GM10248 (cell line): Measurements from ENCODE around the gene GATA5.
"Not testable (repeated sequence)": the region's sequence is repeated elsewhere in the genome, so short reads cannot be mapped to it uniquely, and the experiment has no call there.

ENCODE experiments used
- CTCF ChIA-PET: fragments of 300-600 bp; sonication (Branson Sonifier 250); formaldehyde crosslinking; extraction: SDS; loops from one replicate; lab custom pipeline; 2021; ENCODE audit warnings: antibody characterized with exemption; lab: Yijun Ruan, JAX
- POLR2A ChIA-PET: fragments of 350-650 bp; sonication (Branson Sonifier 250); formaldehyde crosslinking; extraction: SDS; loops from one replicate; lab custom pipeline; 2020; ENCODE audit warnings: antibody characterized with exemption; lab: Yijun Ruan, JAX
- DNase-seq: peaks from one replicate; pipeline ENCODE4 v3.0.0; 2012; ENCODE audit errors: extremely low spot score
- TF ChIP-seq, protein P1 (sequence below): IDR thresholded peaks from 2 replicates; pipeline ENCODE4 v1.5.1; 2012; ENCODE audit warnings: mild to moderate bottlenecking, low read depth; ENCODE audit errors: extremely low read depth, missing control alignments, control extremely low read depth

GATA5 gene

DNA sequence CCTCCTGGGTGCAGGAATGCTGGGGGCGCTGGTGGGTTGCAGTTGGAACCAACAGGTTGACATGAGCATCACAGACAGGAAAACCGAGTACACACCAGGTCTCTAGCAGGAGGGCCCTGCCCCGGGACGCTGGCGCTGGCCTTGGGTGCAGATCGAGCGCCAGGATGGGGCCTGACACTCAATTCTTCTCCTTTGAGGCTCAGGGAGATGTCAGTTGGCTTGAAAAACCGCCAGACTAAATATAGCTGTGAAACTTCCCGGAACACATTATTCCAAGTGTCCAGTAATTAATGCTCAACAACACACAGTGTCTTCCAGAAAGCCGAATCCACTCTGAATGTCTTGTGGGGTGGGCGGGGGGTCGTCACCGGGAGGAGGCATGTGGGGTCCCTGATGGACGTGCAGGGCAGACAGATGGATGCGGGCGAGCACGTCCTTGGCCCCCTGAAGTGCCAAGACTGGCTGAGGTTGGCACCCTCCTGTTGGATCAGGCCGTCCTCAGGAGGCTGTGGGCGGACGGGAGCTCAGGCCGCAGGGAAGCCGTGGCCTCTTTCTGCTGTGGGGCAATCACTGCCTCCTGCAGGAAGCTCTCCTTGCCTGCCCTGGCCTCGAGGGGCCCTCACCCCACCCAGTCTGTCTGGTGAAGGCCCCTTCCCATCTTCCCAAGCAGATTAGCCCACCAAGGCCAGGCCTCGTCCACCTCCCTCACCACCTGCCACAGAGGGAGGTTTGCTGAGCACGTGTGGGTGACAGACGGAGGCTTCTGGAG lies 19.4 kb upstream of the GATA5 start:
- CTCF ChIA-PET = interaction anchor here (1.1 to 1.8 kb wide), 2 partner anchors 108 to 122 kb away, joined by 3 to 6 read pairs; no protein-coding TSS in a partner anchor
- POLR2A ChIA-PET = no interaction called here
- TF ChIP-seq, protein P1, sequence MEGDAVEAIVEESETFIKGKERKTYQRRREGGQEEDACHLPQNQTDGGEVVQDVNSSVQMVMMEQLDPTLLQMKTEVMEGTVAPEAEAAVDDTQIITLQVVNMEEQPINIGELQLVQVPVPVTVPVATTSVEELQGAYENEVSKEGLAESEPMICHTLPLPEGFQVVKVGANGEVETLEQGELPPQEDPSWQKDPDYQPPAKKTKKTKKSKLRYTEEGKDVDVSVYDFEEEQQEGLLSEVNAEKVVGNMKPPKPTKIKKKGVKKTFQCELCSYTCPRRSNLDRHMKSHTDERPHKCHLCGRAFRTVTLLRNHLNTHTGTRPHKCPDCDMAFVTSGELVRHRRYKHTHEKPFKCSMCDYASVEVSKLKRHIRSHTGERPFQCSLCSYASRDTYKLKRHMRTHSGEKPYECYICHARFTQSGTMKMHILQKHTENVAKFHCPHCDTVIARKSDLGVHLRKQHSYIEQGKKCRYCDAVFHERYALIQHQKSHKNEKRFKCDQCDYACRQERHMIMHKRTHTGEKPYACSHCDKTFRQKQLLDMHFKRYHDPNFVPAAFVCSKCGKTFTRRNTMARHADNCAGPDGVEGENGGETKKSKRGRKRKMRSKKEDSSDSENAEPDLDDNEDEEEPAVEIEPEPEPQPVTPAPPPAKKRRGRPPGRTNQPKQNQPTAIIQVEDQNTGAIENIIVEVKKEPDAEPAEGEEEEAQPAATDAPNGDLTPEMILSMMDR = no peak
- DNase-seq = no peak

DNA sequence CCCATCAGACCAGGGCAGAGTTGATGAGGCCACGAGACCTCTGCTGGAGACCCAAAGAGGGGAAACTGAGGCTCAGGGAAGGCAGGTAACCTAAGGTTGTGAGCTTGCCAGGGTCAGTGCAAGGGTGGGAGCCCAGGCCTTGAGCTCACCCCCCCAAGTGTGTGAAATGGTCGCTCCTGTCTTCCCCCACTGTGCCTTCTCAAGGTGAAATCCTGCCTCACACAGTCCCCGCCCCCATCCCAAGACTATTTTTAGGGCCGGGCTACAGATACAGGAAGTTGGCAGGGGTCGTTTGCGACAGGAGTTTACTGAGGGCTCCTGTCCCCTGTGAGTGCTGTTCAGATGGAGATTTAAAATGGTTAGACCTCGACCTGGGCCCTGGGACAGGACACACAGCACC lies 18.7 kb upstream of the GATA5 start:
- TF ChIP-seq, protein P1 = no peak
- ChIA-PET CTCF (interaction anchor here (1.3 to 1.8 kb wide), 2 partner anchors 122 to 126 kb away, joined by 3 to 6 read pairs; no protein-coding TSS in a partner anchor), POLR2A (no interaction called here)
- no peak for DNase-seq

DNA sequence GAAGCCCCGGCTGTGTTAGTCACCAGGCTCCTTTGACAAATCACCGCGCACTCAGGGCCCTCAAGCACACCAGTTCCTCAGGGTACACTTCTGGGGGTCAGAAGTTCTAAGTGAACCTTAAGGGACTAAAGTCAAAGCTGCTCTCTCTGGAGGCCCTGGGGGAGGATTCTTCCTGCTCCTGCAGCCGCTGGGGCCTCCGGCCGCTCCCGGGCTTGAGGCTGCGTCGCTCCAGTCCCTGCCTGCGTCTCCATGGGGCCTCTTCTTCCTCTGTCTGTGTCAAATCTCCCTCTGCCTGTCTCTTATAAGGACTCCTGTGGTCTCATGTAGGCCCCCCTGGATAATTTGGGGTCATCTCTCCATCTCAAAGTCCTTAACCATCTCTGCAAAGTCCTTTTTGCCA lies 18.1 kb upstream of the GATA5 start:
- TF ChIP-seq, protein P1 = no peak
- ChIA-PET CTCF (interaction anchor here (1.3 to 1.8 kb wide), 3 partner anchors 123 to 298 kb away, joined by 3 to 7 read pairs (median 6); no protein-coding TSS in a partner anchor), POLR2A (no interaction called here)
- no peak for DNase-seq

DNA sequence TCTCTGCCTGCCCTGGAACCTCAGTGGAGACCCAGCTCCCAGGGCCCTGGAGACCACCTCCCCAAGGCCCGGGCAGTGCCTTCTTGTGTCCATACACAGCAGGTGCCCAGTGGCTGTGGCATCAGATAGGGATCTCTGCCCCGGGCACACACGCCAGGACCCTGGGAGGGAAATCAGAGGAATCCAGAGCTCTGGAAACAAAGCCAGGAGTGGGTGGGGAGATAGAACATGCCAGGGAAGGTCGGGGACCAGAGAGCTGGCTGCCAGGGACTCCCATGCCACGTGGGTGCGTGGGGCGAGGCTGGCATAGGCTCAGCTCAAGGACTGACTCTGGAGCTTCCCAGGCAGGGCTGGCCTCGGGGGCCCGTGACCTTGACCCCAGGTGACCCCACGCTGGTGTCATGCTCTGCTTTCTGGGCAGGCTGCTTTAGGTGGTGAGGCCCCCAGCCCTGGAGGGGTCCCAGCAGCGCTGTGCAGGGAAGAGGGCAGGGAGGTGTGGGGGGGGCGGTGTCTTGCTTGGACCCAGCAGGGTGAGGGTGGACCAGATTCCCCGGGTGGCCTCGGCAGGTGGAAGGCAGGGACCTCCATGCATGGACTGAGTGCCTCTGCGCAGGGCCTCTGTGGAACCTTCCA lies 17.6 kb upstream of the GATA5 start:
- POLR2A ChIA-PET = no interaction called here
- no peak for DNase-seq
- TF ChIP-seq, protein P1 = no peak
- CTCF ChIA-PET = interaction anchor here (1.3 to 1.8 kb wide), 2 partner anchors 124 to 298 kb away, joined by 3 to 7 read pairs; no protein-coding TSS in a partner anchor

DNA sequence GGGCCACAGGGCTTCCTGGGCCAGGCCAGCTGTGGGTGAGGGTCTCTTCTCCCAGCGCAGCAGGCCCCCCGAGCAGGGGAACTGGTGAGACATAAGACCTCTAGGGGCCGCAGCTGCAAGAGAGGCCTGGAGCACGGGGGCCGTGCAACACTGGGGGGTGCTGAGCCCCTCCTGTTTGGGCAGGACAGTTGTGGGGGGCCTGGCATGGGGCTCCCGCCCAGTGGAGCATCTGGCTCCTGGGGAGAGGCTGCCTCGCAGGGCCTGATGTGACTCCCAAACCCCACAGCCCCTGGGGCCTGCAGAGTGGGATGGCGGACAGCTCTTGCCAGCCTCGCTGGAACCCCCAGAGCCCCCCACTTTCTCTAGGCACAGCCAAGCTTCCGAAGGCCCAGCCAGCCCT lies 16.9 kb upstream of the GATA5 start:
- POLR2A ChIA-PET = no interaction called here
- CTCF ChIA-PET = interaction anchor here (1.8 kb wide), 1 partner anchor 299 kb away, joined by 7 read pairs; no protein-coding TSS in a partner anchor
- TF ChIP-seq, protein P1 = no peak
- DNase-seq = no peak

DNA sequence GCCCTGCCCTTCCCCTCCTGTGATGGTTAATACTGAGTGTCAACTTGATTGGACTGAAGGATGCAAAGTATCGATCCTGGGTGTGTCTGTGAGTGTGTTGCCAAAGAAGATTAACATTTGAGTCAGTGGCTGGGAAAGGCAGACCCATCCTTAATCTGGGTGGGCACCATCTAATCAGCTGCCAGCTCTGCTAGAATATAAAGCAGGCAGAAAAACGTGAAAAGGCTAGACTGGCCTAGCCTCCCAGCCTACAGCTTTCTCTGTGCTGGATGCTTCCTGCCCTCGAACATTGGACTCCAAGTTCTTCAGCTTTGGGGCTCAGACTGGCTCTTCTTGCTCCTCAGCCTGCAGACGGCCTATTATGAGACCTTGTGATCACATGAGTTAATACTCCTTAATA lies 15.0 kb upstream of the GATA5 start:
- DNase-seq, POLR2A ChIA-PET: not testable (repeated sequence)
- CTCF ChIA-PET = interaction anchor here (1.2 to 2.5 kb wide), 2 partner anchors 9 to 126 kb away, joined by 3 to 9 read pairs; no protein-coding TSS in a partner anchor

DNA sequence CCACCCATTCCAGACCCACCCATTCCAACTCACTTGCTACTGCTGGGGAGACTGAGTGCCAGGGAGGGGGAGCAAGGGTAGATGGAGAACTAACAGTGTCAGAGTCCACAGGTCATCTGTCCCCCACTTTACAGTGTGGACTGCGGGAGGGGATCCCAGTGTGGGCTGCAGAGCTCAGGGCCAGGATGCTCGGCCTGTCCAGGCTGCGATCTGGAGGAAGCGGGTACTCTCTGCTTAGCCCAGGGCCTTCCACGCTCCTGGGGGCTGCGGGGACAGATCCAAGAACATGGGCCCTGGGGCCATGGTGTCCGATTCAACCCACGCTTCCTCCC lies 14.1 kb upstream of the GATA5 start:
- POLR2A ChIA-PET = no interaction called here
- CTCF ChIA-PET = interaction anchor here (2.5 kb wide), 1 partner anchor 10 kb away, joined by 9 read pairs; no protein-coding TSS in a partner anchor
- DNase-seq = no peak
- TF ChIP-seq, protein P1 = no peak
